IPS-15b (cell line): ENCODE results near the gene SAMD15.
A peak's percentile ranks its signal among the peaks of the same experiment; 100 is the strongest.
"Not testable (repeated sequence)": the region's sequence is repeated elsewhere in the genome, so short reads cannot be mapped to it uniquely, and the experiment has no call there.

ENCODE experiments used
- H3K27me3 ChIP-seq: one replicate; pipeline ENCODE4 v1.6.1; 2013; ENCODE audit warnings: low read length; ENCODE audit not compliant: control insufficient read depth, insufficient read depth
- H3K36me3 ChIP-seq: one replicate; pipeline ENCODE4 v1.6.1; 2013; ENCODE audit warnings: low read length; ENCODE audit not compliant: control insufficient read depth, insufficient read depth
- H3K4me1 ChIP-seq: one replicate; pipeline ENCODE4 v1.6.1; 2013; ENCODE audit warnings: mild to moderate bottlenecking, low read length; ENCODE audit not compliant: control insufficient read depth, insufficient read depth
- H3K4me3 ChIP-seq: one replicate; pipeline ENCODE4 v1.5.1; 2013; ENCODE audit warnings: low read depth, low read length
- H3K9ac ChIP-seq: one replicate; pipeline ENCODE4 v1.6.1; 2013; ENCODE audit warnings: low read depth, mild to moderate bottlenecking, low read length
- H3K9me3 ChIP-seq: one replicate; pipeline ENCODE4 v1.6.1; 2013; ENCODE audit warnings: mild to moderate bottlenecking, low read length; ENCODE audit not compliant: control insufficient read depth, insufficient read depth

SAMD15 gene

GRCh38 chr14:77376771-77377501, at the start of gene SAMD15, which contains the start of gene TMED8:
Gene SAMD15, plus strand, starts transcription at chr14:77377379. Its CDS starts 40 bp downstream, at chr14:77377419.
Gene TMED8, minus strand, starts transcription at chr14:77377094. Its CDS starts 41 bp downstream, at chr14:77377053.
- Histone ChIP-seq H3K27me3 (peaks cover 3% of the 10 kb centered on the region), H3K9me3 (no peaks in the 10 kb centered on the region), H3K4me3 (peak within 1 kb of the TSS; percentile 91), H3K9ac (peak within 1 kb of the TSS; percentile 61), H3K4me1 (no peaks in the 10 kb centered on the region), H3K36me3 (no peaks in the 10 kb centered on the region)

GRCh38 chr14:77329872-77330271, 47.3 kb upstream of the SAMD15 start:
- Histone ChIP-seq H3K4me1 (no peaks in the 10 kb centered on the region), H3K27me3 (no peaks in the 10 kb centered on the region), H3K36me3 (peaks cover 7% of the 10 kb centered on the region), H3K9me3 (no peaks in the 10 kb centered on the region), H3K4me3 (no peak overlapping the region), H3K9ac (no peak overlapping the region)

- Histone ChIP-seq H3K4me3 (no peak overlapping the region), H3K9ac (no peak overlapping the region), H3K36me3 (no peaks in the 10 kb centered on the region), H3K4me1 (peaks cover 38% of the 10 kb centered on the region), H3K27me3 (no peaks in the 10 kb centered on the region), H3K9me3 (no peaks in the 10 kb centered on the region)
Observed at GRCh38 chr14:77335576-77335975, 41.6 kb upstream of the SAMD15 start.

GRCh38 chr14:77337255-77337654, 39.9 kb upstream of the SAMD15 start:
- Histone ChIP-seq H3K9ac (peak overlapping the region; percentile 28), H3K4me1 (peaks cover 43% of the 10 kb centered on the region)
- H3K4me3 ChIP-seq, H3K27me3 ChIP-seq, H3K36me3 ChIP-seq, H3K9me3 ChIP-seq: not testable (repeated sequence)

- peak overlapping the region; percentile 12 for H3K4me3 ChIP-seq
- H3K4me1 ChIP-seq: peaks cover 43% of the 10 kb centered on the region
- peak overlapping the region; percentile 39 for H3K9ac ChIP-seq
- H3K9me3 ChIP-seq: no peaks in the 10 kb centered on the region
- H3K36me3 ChIP-seq: no peaks in the 10 kb centered on the region
- H3K27me3 ChIP-seq: no peaks in the 10 kb centered on the region
Observed at GRCh38 chr14:77337880-77338279, 39.3 kb upstream of the SAMD15 start.

- H3K36me3 ChIP-seq: no peaks in the 10 kb centered on the region
- H3K9me3 ChIP-seq: no peaks in the 10 kb centered on the region
- no peaks in the 10 kb centered on the region for H3K27me3 ChIP-seq
- peak overlapping the region; percentile 12 for H3K4me3 ChIP-seq
- no peak overlapping the region for H3K9ac ChIP-seq
- H3K4me1 ChIP-seq: peaks cover 43% of the 10 kb centered on the region
Observed at GRCh38 chr14:77338302-77338701, 38.9 kb upstream of the SAMD15 start.

GRCh38 chr14:77339407-77339806, 37.8 kb upstream of the SAMD15 start:
- Histone ChIP-seq H3K9ac (no peak overlapping the region), H3K36me3 (no peaks in the 10 kb centered on the region), H3K4me1 (peaks cover 49% of the 10 kb centered on the region), H3K4me3 (no peak overlapping the region), H3K27me3 (no peaks in the 10 kb centered on the region), H3K9me3 (no peaks in the 10 kb centered on the region)

GRCh38 chr14:77340389-77340788, 36.8 kb upstream of the SAMD15 start:
- H3K36me3 ChIP-seq: no peaks in the 10 kb centered on the region

GRCh38 chr14:77342726-77343397, 34.3 kb upstream of the SAMD15 start:
- Histone ChIP-seq H3K9me3 (no peaks in the 10 kb centered on the region), H3K4me1 (peaks cover 33% of the 10 kb centered on the region), H3K36me3 (no peaks in the 10 kb centered on the region), H3K9ac (no peak overlapping the region), H3K4me3 (no peak overlapping the region), H3K27me3 (no peaks in the 10 kb centered on the region)

More at GRCh38 chr14:77340389-77340788, 36.8 kb upstream of the SAMD15 start:
- Histone ChIP-seq H3K9me3 (no peaks in the 10 kb centered on the region), H3K4me3 (no peak overlapping the region), H3K27me3 (no peaks in the 10 kb centered on the region), H3K9ac (no peak overlapping the region), H3K4me1 (peaks cover 50% of the 10 kb centered on the region)

GRCh38 chr14:77343662-77344061, 33.5 kb upstream of the SAMD15 start:
- Histone ChIP-seq H3K27me3 (no peaks in the 10 kb centered on the region), H3K4me1 (peaks cover 27% of the 10 kb centered on the region), H3K36me3 (no peaks in the 10 kb centered on the region), H3K9me3 (no peaks in the 10 kb centered on the region), H3K4me3 (no peak overlapping the region), H3K9ac (no peak overlapping the region)

GRCh38 chr14:77344377-77344996, 32.7 kb upstream of the SAMD15 start:
- Histone ChIP-seq H3K9me3 (no peaks in the 10 kb centered on the region), H3K9ac (no peak overlapping the region), H3K4me1 (peaks cover 18% of the 10 kb centered on the region), H3K4me3 (no peak overlapping the region), H3K27me3 (no peaks in the 10 kb centered on the region), H3K36me3 (no peaks in the 10 kb centered on the region)
